GM13976 (cell line): ENCODE measurements around the gene RAB20.

Experiments
- DNase-seq: peaks from one replicate; pipeline ENCODE4 v3.0.0; 2012; ENCODE audit warnings: low spot score
- CTCF ChIP-seq: IDR thresholded peaks from 2 replicates; pipeline ENCODE4 v1.5.1; 2012; ENCODE audit warnings: borderline replicate concordance, mild to moderate bottlenecking; ENCODE audit not compliant: insufficient read depth; ENCODE audit errors: extremely low read depth, missing control alignments, control extremely low read depth
- in situ Hi-C: fragments of 300-500 bp; cut with MboI; formaldehyde crosslinking; loops from one replicate; pipeline ENCODE4 v1.12.0; 2022; ENCODE audit warnings: low sequenced_read_pairs, mixed read lengths, inconsistent platforms; ENCODE audit not compliant: unreplicated experiment

The RAB20 gene

GRCh38 chr13:110531671-110532083 lies 29.8 kb downstream of the RAB20 start:
- no peak for DNase-seq
- in situ Hi-C loops = no loop called here
- TF ChIP-seq CTCF = no peak

GRCh38 chr13:110531100-110531499 lies 30.4 kb downstream of the RAB20 start:
- DNase-seq = no peak
- in situ Hi-C loops = no loop called here
- no peak for TF ChIP-seq CTCF

GRCh38 chr13:110529522-110530311 lies 31.8 kb downstream of the RAB20 start:
- no peak for DNase-seq
- in situ Hi-C loops = no loop called here
- TF ChIP-seq CTCF = no peak

- DNase-seq = no peak
- no peak for TF ChIP-seq CTCF
- in situ Hi-C loops = no loop called here
These were observed 32.6 kb downstream of the RAB20 start for GRCh38 chr13:110528911-110529310.

- in situ Hi-C loops = no loop called here
- no peak for TF ChIP-seq CTCF
- no peak for DNase-seq
These were observed 33.2 kb downstream of the RAB20 start for GRCh38 chr13:110528371-110528770.

- peak; percentile 71 for DNase-seq
- TF ChIP-seq CTCF = peak; percentile 17
- in situ Hi-C loops = no loop called here
These were observed 35.9 kb downstream of the RAB20 start for GRCh38 chr13:110525328-110526319.
